ENCODE results near the gene DAND5.
A peak's percentile ranks its signal among the peaks of the same experiment; 100 is the strongest.

Gene DAND5

GRCh38 chr19:12994701-12995595, 25.6 kb downstream of the DAND5 start, which contains the start of gene NFIX:
Gene NFIX (plus strand): TSS chr19:12995475. CDS start chr19:12995838, 363 bp downstream.
- peak; percentile 88 for DNase-seq (ENCODE audit: low spot score)

GRCh38 chr19:12995596-12996405, 26.4 kb downstream of the DAND5 start:
- DNase-seq (ENCODE audit: low spot score), result no peak

GRCh38 chr19:12996406-12997094, 27.2 kb downstream of the DAND5 start:
- DNase-seq (ENCODE audit: low spot score), result no peak

- no peak for DNase-seq (ENCODE audit: low spot score)
Measured at GRCh38 chr19:12997179-12997966, 28.0 kb downstream of the DAND5 start.

GRCh38 chr19:12997967-12998940, 28.9 kb downstream of the DAND5 start:
- no peak for DNase-seq (ENCODE audit: low spot score)

GRCh38 chr19:13001166-13001501, 31.8 kb downstream of the DAND5 start:
- DNase-seq (ENCODE audit: low spot score), result no peak

- DNase-seq (ENCODE audit: low spot score), result no peak
Measured at GRCh38 chr19:13001502-13002165, 32.3 kb downstream of the DAND5 start.

GRCh38 chr19:13002166-13002898, 33.0 kb downstream of the DAND5 start:
- DNase-seq (ENCODE audit: low spot score), result peak; percentile 90

- no peak for DNase-seq (ENCODE audit: low spot score)
Measured at GRCh38 chr19:13003081-13003480, 33.7 kb downstream of the DAND5 start.

GRCh38 chr19:13004273-13004672, 34.9 kb downstream of the DAND5 start:
- DNase-seq (ENCODE audit: low spot score), result no peak

GRCh38 chr19:13005253-13005652, 35.9 kb downstream of the DAND5 start:
- no peak for DNase-seq (ENCODE audit: low spot score)

- DNase-seq (ENCODE audit: low spot score), result no peak
Measured at GRCh38 chr19:13005861-13006370, 36.5 kb downstream of the DAND5 start.

- no peak for DNase-seq (ENCODE audit: low spot score)
Measured at GRCh38 chr19:13006431-13007281, 37.3 kb downstream of the DAND5 start.

GRCh38 chr19:13007292-13008045, 38.1 kb downstream of the DAND5 start:
- DNase-seq (ENCODE audit: low spot score), result no peak

GRCh38 chr19:13008926-13009787, 39.8 kb downstream of the DAND5 start:
- no peak for DNase-seq (ENCODE audit: low spot score)
